Right ventricle myocardium superior (tissue), 1 donor: ENCODE data around the gene ITGB5. TPM values are rescaled to one million over a fixed set of nuclear protein-coding genes. Genes with fewer than 3 reads are reported as not detected.
A peak's percentile ranks its signal among the peaks of the same experiment; 100 is the strongest.
"Not testable (repeated sequence)": the region's sequence is repeated elsewhere in the genome, so short reads cannot be mapped to it uniquely, and the experiment has no call there.

ENCODE experiments used
- ATAC-seq: fragments of 200-7000 bp; cut with Tn5 transposase; one replicate; pipeline ENCODE4 v1.9.1; 2020; ENCODE audit warnings: mild to moderate bottlenecking; ENCODE audit not compliant: poor library complexity
- DNase-seq: peaks from one replicate; pipeline ENCODE4 v3.0.0-alpha.2; 2020
- intact Hi-C: fragments of 100-400 bp; cut with DNase I; formaldehyde crosslinking; loops from one replicate; pipeline ENCODE4 v1.11.2; 2022
- total RNA-seq: library from RNA; stranded (reverse); fragmentation: NEBNext Ultra II Directional; extraction: Animal tissue kit (Norgen Biotek cat#: 25700); gene quantifications from one replicate; pipeline ENCODE4 v1.2.1, GENCODE V29; 2021
- donor health status: DM: no; HTN: yes; CAD: no; lungs with severe emphysema.

ITGB5 gene
- total RNA-seq, 1 donor from 2014 or later: 112 TPM

GRCh38 chr3:124784686-124785382 is 102.3 kb downstream of the ITGB5 start:
- no peak for DNase-seq
- no peak for ATAC-seq
- intact Hi-C loops: loop anchor here (5.0 kb wide), 1 partner anchor 102 kb away; the partner anchor contains the start of gene ITGB5

GRCh38 chr3:124783696-124784095 is 103.5 kb downstream of the ITGB5 start:
- DNase-seq (no peak), ATAC-seq (no peak)
- intact Hi-C loops: no loop called here

GRCh38 chr3:124782377-124782712 is 104.8 kb downstream of the ITGB5 start:
- intact Hi-C loops, ATAC-seq, DNase-seq: not testable (repeated sequence)

DNA sequence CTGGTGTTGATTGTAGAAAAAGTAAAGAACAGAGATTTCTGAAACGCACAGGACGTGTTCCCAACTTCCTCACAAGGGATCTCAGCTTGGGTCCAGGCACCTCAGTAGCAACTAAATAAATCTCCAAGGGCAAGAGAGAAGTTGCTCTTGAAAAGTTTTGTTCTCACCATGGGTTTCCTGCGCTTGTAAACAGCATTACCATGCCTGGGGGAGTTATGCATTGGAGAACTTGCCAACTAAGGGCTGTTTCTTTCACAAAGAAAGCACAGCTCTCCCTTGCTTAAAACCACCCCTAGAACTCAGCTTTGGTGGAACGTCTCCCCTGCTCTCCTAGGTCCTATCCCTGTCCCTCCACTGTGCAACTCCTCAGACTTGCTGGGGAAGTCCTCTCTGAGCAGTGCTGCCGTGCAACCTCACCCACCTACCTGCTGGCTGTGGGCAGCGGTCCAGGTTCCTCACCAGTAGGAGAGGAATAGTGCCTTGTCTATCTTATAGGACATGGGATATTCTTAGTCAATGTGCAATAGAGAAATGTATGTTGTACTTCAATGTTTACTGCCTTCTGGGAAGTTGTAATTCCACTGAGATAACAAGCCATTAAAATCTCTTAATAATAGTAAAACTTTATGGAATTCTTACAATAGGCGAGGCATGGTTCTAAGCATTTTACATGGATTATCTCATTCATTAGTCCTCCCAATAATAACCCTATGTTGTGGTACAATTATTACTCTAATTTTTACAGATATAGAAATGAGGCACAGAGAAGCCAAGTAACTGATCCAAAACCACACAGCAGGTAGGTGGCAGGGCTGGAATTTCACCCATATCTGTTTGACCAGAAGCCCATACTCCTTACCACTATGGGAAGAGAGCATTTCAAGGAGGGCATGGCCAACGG is 105.4 kb downstream of the ITGB5 start:
- no peak for DNase-seq
- intact Hi-C loops: no loop called here
- no peak for ATAC-seq

DNA sequence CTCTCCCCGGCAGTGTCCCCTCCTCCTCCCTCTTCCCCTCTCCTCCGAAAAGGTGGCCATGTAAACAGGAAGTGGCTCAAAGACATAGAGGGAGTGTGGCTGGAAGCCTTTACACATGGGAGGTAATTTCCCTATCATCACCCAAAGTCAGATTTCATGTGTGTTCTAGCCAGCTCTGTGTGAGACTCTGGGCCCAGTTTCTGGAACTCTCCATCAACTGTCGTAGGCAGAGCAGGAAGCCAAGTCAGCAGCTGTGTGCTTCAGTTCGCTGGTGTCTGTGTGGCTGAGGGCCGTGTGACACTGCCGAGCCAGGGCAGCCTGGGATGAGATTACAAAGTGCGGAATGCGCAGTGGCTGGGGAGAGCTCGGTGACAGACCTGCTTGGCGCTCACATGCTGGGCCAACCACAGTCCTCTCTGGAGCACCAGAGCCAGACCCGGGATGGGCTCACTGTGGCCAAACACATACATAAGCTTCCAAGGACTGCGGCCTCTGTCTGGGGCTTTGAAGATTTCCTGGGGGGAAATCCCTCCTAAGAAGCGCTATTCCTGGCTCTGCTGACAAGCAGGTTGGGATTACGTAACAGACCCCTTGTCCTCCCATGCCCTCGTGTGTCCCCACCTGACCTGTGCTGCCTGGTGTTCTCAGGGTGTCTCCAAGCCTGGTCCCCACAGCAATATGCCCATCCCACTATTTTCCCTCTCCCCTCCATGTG is 106.2 kb downstream of the ITGB5 start:
- ATAC-seq (peak; percentile 92), DNase-seq (peak; percentile 91)
- intact Hi-C loops: no loop called here

- intact Hi-C loops: no loop called here
- ATAC-seq (peak; percentile 81), DNase-seq (peak; percentile 86)
Measured at GRCh38 chr3:124780356-124780755, 106.8 kb downstream of the ITGB5 start.

GRCh38 chr3:124779751-124780191 is 107.4 kb downstream of the ITGB5 start:
- ATAC-seq (peak; percentile 5), DNase-seq (no peak)

GRCh38 chr3:124779116-124779515 is 108.0 kb downstream of the ITGB5 start:
- intact Hi-C loops: no loop called here

More at GRCh38 chr3:124779751-124780191, 107.4 kb downstream of the ITGB5 start:
- intact Hi-C loops: no loop called here

DNA sequence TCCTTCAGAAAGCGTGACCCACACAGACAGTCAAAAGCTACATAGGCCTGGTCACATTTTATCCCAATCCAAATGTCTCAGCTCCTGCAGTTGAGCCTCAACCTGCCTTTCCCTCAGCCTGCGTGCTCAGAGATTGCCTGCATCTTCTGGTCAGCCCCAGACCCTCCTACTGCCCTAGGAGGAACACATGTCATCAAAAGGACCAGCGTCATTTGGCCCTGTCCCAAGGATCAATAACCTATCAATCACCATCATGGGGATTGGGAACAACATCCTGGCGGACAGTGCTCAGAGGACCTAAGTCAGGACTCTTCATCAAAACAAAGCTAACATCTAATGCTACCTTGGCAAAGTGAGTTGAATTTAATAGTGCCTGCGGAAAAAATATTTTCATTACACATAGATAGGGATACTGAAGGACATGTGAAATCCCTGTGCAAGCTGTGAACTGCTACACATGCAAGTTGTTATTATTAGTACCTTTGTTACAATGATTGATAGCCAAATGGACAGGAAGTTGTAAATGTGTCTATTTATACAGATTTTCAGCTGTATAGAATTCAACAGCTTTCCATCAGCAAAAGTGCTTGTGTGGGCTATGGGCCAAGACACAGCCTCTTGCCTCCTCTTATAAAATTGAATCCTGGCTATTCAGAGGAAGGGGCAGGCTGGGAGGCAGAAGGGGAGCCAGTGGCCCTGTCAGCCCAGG is 109.2 kb downstream of the ITGB5 start:
- intact Hi-C loops: no loop called here
- DNase-seq (no peak), ATAC-seq (no peak)

More at GRCh38 chr3:124779116-124779515, 108.0 kb downstream of the ITGB5 start:
- no peak for ATAC-seq
- no peak for DNase-seq

DNA sequence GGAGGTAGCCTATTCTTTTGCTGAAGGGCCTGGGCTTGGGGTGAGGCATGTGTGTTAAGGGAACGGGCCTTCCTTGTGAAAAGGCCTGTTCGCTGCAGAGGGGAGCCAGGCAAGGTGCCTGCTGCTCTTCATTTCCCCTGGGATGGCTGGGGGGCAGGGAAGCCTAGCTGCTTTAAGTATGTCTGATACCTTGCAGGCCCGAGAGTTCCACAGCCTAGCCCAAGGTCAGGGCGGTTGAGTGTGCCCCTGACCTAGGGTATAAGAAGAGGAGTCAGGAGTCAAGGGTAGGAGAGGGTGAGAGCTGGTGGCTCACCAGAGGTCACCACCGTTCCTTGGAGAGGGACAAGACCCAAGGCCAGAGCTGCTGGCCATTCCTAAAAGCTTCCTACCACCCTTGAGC is 110.3 kb downstream of the ITGB5 start:
- no peak for DNase-seq
- intact Hi-C loops: no loop called here

GRCh38 chr3:124775877-124776276 is 111.3 kb downstream of the ITGB5 start:
- DNase-seq (no peak), ATAC-seq (no peak)
- intact Hi-C loops: no loop called here

More for the DNA sequence above, 110.3 kb downstream of the ITGB5 start:
- ATAC-seq: no peak

- intact Hi-C loops: no loop called here
Measured at GRCh38 chr3:124774841-124775402, 112.2 kb downstream of the ITGB5 start.

GRCh38 chr3:124774327-124774718 is 112.8 kb downstream of the ITGB5 start:
- intact Hi-C loops: no loop called here
- peak; percentile 70 for DNase-seq
- ATAC-seq: peak; percentile 63

More at GRCh38 chr3:124774841-124775402, 112.2 kb downstream of the ITGB5 start:
- ATAC-seq (no peak), DNase-seq (no peak)

DNA sequence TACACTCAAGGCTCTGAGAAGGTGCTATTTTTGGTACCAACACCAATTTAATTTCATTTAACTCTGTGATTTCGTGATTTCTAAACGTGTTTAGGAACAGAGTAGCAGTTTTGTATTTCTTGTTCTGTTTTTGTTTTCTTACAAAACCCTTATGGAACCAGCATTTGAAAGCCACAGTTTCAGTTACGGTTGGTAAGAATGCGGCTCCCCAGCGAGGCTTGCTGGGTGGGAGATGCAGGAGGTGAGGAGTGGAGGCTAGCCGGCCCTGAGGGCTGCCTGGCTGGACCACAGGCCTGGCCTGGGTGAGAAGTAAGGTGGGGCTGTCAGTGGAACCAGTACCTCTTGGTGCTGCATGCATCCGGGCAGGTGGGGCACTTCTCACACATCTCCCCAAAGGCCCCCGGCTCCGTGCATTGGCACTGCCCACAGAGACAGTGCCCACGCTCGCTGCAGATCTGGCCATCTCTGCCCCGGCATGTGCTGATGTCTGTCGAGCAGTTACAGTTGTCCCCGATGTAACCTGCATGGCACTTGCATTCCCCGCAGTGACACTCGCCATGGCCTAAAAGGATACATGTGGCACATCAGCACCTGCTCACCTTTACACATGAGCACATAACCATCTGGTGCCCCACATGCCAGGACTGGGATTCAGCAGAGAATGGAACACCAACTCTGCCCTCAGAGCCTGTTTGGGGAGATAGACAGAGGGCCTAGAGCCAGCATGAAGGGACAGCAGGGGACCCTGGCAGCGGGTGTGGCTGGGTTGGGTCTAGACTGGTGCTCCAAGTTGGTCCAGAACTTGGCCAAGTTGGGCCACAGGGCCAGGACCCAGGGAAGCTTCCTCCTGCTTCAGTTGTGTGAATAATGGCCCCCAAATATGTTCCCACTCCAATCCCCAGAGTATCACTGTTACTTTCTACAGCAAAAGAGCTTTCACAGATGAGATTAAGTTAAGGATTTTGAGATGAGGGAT is 113.5 kb downstream of the ITGB5 start:
- ATAC-seq (no peak), DNase-seq (no peak)
- intact Hi-C loops: no loop called here

DNA sequence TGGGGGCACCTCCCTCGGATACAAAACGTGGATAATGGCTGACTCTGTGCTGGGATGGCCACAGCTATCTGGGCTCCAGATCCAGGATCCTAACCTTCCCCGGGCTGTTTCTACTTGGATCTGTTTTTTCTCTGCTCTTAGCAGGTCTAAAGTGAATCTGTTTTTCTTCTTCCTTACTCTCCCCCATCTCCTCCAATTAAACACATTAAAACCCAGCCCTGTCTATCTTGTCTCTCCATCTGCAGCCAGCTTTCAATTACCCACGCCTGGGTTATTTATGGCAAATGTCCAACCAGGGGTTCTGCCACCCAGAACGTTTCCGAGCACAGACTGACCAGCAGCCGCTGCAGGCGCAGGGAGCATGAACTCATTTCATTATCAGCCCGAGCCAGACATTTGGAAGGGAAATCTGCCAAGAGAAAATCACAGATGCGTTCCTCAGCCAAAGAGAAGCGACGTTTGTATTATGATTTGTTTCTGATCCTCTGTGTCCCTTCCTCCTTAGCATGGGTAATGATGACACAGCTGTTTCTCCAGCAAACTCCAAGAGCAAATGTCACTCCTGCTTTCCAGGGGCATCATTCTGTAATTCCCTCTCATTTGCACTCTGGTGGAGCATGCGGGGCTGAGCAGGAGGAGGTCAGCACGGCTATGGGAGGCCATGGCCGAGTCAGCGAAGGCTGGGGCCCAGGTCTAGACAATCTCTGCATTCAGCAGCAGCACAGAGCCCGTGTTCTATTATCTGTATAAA is 114.9 kb downstream of the ITGB5 start:
- intact Hi-C loops: no loop called here
- ATAC-seq (peak; percentile 65), DNase-seq (peak; percentile 64)

DNA sequence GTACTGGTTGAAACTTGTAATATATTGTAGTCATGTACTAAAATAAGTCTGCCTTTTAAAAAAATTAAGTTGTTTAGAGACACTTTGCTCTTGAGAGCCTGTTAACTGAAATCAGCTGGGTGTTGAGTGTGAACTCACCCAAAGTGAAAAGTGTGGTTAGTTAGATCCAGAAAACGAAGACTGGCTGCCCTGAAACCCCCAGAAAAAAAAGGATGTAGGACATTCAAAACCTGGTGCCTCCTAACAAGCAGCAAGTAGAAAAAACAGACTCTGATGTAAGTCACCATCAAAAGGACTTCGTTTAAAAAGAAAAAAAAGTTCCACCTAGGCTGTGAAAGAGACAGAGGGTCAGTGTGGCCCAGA is 116.1 kb downstream of the ITGB5 start:
- ATAC-seq (no peak), DNase-seq (no peak)
- intact Hi-C loops: no loop called here
